GM19035 (cell line): ENCODE measurements around the gene C1QL1.

Experiments
- ATAC-seq: cut with Tn5 transposase; IDR thresholded peaks from one replicate; pipeline ENCODE4 v1.9.1; 2021; ENCODE audit not compliant: unreplicated experiment

C1QL1 gene

DNA sequence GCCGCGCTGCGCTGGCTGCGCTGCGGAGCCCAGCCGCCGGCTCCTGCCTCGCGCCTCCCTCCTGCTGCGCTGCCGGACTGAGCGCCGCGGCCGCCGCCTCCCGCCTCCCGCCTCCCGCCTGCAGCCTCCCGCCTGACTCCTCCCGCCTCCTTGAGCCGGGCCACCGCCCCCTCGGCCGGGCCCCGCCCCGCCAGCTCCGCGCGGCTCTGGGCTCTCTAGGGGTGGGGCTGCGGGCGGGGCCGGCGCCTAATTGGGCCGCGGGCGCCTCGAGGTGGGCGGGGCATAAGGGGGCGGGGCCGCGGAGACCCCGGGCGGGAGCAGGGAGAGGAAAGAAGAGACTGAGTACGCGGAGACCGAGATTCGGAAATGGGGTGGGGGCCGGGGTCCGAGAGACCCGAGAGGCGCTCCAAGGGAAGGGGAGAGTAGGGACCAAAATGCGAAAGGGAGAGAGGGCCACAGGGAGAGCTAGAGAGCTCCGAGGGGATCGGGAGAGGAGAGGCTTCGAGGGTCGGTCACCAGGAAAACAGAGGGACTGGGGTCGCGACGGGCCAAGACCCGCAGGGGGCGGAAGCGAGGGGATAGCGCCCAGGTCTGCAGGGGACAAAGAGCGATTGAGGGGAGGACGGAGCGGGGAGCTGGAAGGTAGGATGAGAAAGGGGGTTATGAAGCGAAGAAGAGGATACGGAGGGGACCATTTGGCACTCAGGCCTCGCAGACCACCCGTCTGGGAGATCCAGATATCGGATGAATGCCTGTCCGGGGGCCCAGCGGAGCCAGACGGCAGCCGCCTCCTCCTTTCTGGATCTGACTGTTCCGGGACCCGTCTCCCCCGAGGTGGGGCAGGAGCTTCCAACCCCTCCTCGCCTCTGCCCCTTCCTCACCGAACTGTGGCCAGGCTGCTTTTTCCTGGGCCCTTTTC lies at the start of gene C1QL1:
C1QL1 (minus strand) TSS at position 79 of the 919 bp plus-strand sequence. CDS start 255 bp downstream, outside the sequence.
- ATAC-seq, result peak; percentile 77

DNA sequence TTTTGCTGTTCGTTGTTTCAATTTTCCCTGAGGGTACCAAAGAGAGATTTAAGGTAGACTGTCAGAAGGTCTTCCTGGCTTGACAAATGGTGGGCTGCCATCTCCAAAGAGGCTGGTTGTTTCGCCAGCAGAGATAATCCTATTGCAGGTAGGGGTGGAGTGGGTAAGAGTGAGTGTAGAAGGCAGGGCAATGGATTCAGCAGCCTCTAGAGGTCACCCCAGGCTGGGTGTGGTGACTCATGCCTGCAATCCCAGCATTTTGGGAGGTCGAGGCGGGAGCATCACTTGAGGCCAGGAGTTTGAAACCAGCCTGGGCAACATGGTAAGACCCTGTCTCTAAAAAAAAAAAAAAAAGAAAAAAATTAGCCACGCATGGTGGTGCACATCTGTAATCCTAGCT lies 48.7 kb upstream of the C1QL1 start:
- no peak for ATAC-seq

DNA sequence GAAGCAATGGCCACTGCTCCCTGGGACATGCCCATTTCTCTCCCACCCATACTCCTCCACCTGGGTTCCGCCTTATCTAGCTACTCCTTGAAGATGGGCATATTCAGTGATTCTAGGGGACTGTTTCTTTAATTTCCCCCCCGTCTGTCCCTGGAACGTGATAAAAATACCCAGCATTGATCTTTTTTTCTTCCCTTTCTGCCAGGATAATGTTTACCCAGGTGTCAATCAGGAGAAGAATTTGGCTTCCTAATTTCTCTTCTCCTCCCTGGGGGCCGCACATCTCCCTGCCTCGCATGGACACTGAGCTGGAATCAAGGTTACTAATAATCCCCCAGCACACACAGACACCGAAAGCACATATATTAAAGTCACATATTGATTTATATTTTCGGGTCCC lies 48.1 kb upstream of the C1QL1 start:
- no peak for ATAC-seq

DNA sequence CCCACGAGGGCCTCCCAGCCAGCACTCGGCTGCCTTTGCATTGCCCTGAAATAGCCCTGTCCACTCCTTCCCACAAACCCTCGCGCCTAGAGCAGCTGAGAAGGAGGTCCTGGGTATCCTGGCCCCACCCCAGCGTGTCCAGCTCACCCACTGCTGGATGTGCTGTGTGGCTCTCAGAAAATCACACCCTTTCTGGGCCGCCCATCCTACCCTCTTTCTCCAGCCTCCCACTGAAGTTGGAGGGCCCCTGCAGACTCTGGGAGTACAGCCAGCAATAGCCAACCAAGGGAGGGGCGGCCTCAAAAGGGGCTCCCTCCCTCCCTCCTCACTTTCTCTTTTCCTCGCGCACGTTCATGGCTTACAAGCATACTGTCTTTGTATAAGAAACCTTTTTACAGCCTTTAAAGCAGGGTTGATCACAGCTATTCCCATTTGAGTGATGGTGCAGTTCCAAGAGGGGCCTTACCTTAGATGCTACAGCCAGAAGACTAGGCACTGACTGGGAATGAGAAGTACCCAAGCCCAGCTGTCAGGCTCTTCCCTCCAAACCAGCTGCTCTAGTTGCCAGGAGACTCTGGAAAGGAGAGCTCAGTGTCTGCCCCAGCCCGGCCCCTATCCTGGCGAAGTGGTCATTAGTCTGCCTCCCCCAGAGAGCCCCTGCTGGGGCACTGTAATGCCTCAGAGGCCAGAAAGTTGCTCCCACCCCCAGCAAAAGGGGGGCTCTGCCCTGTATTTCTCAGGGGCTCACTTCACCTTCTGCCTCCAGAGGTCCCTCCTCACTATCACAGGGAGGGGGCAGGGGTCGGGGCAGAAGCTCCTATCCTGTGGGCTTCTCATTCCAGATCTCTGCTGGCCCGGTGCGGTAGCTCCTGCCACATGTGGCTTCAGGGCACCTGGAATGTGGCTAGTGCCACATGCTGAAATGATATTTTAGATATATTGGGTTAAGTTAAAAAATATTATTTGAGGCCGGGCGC lies 45.2 kb upstream of the C1QL1 start:
- no peak for ATAC-seq

DNA sequence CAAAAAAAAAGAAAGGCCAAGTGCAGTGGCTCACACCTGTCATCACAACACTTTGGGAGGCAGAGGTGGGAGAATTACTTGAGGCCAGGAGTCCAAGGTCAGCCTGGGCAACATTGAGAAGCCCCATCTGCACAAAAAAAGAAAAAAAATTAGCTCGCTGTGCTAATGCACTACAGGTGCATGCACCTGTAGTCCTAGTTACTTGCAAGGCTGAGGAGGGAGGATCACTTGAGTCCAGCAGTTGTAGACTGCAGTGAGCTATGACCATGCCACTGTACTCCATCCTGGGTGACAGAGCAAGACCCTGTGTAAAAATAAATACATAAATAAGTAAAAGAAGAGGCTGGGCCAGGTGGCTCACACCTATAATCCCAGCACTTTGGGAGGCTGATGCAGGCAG lies 43.7 kb upstream of the C1QL1 start:
- no peak for ATAC-seq

DNA sequence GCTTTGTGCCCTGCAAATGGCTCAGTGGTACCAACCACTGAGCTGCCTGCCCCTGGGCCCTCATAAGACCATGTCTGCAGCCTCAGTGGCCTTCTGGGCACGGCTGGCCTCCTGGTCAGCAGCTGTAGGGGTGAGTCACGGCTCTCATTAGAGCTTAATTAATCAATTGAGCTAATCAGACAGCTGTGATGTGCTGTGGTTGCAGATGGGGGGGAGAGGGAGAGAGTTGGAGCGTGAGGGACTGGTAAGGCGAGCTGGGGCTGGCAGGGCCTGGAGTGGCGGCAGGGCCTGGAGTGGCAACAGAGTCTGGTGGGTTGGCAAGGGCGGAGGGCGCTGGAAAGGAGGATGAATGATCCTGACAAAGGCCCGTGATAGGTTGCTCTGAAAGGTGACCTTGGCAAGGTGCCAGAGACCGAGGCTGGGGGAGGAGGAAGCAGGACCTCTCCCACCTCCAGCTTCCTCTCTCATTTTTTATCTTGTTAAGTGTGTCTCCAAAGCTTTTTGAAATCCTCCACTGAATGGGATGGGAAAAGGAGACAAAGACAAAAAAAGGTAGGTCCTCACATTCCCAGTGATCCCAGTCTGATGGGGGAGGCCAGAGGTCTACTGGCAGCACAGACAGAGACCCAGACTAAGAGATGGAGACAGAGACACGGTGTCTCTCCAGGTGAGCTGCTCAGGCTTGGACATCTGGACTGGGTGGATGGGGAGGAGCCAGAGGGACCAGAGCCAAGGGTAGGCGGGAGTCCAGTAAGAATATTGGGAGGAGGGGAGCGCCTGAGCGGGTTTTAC lies 41.8 kb upstream of the C1QL1 start:
- no peak for ATAC-seq

DNA sequence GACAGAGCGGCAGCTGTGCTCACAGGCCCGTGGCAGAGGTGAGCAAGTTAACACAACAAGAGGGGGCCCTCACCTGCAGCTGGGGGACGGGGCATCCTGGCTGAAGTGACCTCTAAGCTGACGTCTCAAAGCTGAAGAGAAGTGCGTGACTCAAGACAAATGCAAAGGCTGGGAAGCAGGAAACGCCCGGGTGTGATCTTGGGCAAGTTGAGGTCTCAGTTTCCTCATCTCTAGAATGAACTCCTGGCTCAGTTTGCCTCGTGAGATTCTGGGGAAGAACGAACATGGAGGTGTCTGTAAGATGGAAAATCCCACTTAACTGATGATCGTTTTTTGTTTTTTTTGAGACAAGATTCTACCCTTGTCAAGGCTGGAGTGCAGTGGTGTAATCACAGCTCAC lies 40.1 kb upstream of the C1QL1 start:
- ATAC-seq, result no peak

DNA sequence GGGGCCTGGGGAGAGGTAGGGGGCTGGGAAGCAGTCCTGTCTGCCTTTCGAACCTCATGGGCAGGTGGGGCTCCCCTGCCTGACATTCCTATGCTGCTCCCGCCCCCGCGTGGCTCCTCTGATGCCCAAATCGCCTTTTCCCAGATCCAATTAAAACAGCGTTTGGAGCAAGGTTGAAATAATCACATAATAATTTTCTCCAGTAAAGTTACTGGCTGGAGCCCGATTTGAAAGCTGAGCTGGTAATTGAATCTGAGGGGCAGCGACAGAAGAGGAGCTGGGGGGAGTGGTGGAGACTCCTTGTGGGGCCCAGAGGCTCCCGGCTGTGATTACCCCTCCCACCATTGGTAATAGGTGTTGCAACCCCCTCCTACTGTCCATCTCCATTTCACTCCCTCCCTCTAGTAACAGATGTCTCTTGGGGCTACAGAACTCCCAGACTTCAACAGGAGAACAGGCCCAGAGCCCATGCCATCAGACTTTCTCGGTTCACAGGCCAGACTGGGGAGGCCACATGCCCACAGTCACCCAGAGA lies 38.9 kb upstream of the C1QL1 start:
- no peak for ATAC-seq

DNA sequence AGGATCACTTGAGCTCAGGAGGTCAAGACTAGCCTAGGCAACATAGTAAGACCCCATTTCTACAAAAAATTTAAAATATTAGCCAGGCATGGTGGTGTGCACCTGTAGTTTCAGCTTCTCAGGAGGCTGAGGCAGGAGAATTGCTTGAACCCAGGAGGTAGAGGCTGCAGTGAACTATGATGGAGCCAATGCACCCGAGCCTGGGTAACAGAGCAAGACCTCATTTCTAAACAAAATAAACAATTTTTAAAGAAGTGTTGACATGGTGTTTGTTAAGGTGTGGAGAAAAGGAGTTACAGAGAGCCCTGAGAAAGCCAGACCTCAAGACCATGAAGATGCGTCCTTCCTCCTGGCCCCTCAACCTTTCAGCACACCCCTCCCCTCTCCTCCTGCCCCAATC lies 37.6 kb upstream of the C1QL1 start:
- ATAC-seq, result no peak

DNA sequence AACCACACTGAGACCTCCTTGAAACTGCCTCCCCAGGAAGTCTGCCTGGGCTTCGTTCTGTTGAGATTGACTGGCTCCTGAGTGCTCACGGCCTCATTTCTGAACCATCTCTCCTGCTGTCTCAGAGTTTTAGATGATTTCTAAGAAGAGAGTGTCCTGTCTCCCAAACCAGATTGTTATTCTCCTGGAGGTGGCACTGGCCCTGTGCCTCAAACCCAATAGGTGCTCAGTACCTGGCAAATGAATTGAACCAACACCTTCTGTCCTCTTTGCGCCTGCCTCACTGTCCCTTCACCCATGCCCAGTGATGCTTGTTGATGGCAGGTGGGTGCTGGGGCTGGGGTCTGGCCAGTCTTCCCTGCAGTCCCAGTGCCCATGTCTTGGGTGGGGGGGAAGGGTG lies 36.3 kb upstream of the C1QL1 start:
- no peak for ATAC-seq

DNA sequence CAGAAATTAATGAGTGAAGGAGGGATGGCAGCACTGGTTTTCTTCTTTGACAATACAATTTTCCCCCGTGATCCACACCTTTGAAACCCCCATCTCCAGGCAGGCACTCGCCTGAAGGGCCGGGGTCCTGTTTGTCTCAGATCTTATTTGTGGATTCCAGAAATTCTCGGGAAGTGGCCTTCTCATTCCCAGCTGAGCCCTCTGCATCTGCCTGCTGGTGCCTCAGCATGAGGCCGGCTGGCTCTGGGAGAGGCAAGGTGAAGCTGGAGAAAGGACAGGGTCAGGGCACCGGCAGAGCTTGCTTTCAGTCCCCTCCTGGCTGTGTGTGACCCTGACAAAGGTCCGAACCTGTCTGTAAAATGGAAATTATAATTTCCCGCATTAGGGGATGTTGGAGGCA lies 35.8 kb upstream of the C1QL1 start:
- ATAC-seq, result no peak

DNA sequence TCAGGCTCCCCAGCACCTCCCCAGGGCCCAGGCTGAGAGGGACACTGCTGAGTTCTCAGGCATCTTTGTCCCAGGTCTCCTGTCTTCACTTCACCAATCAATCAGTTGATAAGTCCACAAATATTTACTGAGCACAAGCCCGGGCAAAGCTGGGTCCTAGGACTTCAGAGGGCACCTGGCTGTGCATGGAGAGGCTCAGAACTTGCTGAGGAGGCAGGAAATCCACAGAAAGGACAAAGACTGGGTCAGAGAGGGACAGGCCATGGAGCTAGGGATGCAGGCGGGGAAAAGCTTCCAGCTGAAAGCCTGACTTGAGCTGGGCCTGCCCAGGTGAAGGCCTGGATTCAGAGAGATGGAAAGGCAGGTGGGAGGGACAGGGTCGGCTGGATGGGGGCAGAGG lies 33.2 kb upstream of the C1QL1 start:
- no peak for ATAC-seq

DNA sequence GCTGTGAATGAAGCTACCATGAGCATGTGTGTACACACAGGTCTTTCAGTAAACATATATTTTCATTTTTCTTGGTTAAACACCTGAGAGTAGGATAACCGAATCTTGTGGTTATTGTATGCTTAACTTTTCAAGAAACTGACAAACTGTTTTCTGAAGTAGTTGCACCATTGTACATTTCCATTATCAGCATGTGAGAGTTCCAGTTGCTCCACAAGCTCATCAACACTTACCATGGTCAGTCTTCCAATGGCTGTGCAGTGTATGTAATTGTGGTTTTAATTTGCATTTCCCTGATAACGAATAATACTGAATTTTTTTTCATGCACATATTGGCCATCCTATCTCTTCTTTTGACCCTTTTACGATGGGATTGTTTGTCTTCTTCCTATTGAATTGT lies 31.3 kb upstream of the C1QL1 start:
- no peak for ATAC-seq

DNA sequence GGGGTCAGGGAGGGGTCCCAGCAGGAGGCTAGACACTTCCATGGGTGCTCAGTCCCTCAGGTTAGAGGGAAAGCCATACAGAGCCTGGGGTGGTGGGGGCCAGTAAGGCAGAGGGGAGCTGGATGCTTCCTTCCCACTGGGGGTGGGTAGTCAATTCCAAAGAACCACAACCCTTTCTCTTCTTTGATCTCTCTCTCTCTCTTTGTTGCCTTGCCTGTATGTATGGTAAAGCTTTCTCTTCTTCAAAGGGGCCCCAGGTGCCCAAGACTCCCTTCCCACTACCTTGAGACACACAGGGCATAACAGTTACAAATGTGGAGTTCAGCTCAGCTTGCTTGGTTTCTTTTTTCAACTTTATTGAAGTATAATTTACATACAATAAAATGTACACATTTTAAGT lies 30.5 kb upstream of the C1QL1 start:
- no peak for ATAC-seq

DNA sequence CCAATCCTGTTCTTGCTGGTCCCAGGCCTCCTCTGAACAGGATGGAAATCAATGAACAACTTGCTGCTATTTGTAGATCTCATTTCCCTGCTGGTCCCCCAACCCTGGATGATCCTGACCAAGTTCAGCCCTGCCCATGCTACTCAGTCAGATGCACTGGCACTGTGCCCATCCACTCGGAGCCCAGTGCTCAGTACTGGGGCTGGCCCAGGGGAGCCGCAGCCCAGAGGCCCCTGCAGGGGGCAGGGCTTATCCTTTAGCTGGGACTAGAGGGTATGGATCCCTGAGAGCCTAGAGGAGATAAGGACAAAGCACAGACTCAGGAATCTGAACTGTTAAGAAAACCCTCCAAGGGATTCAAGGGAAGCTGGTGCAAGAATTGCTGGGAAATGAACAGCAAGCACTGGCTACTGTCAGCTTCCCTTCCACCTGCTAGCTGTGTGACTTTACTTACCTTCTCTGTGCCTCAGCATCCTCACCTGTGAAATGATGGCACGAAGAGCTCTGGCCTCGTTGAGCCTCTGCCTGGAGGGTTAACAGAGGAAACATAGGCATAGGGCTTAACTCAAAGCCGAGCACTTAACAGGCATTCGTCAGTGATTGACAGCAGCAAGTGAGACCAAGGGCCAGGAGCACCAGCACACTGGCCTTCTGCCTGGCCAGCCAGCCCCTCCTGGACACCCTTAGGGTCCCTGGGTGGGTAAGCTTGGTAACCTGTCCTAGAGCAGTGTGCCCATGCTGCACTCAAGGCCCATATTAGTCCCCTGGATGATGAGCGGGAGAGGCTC lies 29.8 kb upstream of the C1QL1 start:
- ATAC-seq, result no peak

DNA sequence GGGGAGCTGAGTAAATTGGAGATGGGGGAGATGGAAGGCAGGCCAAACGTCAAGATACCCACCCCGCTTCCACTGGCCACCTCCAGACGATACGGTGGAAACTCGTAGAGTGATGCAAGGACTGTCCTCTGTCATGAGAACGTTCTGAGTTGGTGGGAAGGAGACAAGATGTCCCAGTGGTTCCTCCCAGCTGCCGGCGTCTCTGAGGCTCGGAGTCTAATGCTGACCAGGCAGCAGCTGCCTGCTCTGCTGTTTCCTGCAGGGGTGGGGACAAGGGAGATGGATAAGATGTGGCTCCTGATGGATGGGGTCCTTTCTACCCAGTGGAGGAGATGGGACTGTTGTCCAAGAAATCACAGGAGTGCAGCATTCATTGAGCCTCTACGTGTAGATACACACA lies 28.2 kb upstream of the C1QL1 start:
- no peak for ATAC-seq

DNA sequence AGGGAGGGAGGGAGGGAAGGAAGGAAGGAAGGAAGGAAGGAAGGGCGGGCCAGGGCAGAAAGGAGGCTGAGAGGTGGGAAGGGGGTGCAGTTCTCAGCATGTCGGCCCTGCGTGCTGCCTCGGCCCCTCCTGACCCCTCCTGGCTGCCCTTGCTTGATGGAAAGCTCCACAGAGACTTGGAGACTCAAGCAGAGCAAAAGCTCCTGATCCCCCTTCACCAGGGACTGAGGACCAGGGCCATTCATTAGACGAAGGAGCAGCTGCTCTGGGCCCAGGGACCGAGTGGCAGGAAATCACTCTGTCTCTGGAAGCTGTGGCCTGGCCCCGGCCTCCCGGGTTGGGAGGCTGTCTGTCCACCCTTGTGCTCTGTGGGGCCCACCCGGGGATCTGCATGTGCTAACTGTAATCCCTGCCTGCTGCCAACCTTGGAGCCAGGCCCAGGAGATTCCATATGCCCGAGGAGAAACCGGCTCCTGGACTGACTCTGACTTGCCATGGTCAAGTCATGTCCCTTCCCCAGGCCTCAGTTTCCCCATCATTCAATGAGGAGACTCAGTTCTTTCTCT lies 27.4 kb upstream of the C1QL1 start:
- no peak for ATAC-seq

DNA sequence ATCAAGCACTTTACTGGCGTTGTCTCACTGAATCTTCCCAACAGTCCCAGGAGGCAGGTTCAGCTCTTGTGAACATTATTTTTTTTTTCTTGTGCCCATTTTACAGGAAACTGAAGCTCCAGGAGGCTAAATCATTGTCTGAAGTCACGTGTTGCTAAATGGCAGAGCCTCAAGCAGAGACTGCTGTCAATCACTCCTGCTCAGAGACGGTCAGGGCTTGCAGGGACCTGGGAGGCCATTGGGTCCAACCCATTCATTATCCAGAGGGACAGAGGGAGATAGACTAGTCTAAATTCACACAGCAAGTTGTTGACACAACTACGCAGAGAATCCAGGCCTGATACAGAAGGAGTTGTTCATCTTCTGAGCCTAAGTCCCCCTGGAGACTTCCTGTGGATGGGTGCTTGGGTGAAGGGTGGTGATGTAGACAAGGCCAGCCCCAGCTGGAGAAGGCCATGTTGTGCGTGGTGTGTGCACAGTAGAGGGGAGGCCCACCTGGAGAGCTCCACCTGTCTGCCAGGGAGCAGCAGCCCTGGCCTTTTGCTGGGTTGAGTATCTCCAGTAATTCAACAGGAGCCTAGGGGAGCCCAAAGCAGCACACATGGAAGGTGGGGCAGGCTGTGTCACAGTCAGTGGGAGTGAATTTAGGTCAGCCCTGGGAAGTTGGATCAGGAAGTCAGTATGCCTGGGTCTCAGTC lies 24.3 kb upstream of the C1QL1 start:
- ATAC-seq, result no peak

DNA sequence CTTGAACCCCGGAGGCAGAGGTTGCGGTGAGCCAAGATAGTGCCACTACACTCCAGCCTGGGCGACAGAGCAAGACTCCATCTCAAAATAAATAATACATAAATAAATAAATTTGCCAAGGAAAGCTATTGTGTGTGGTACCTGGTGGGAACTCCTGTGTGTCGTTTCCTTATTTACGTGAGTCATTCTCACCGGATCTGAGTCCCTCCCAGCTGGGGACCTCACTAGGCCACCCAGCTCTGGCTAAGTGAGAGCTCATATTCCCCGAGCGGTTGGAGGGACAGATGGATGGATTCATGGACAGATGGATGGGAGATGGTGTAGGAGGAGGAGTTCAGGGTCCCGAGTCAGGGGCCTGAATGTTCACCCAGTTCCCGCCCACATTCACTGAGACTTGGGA lies 22.9 kb upstream of the C1QL1 start:
- ATAC-seq, result no peak
